ENCODE measurements around the gene UBALD1.
A peak's percentile ranks its signal among the peaks of the same experiment; 100 is the strongest.

The UBALD1 gene

GRCh38 chr16:4613636-4614570, 785 bp downstream of the UBALD1 start:
- peak; percentile 39 for DNase-seq

GRCh38 chr16:4612977-4613635, 1.6 kb downstream of the UBALD1 start:
- DNase-seq: no peak

GRCh38 chr16:4612474-4612931, 2.2 kb downstream of the UBALD1 start:
- no peak for DNase-seq

- no peak for DNase-seq
These were observed 3.2 kb downstream of the UBALD1 start for GRCh38 chr16:4611337-4612021.

- DNase-seq: no peak
These were observed 4.4 kb downstream of the UBALD1 start for GRCh38 chr16:4610011-4611005.

GRCh38 chr16:4609200-4610010, 5.3 kb downstream of the UBALD1 start:
- no peak for DNase-seq

- DNase-seq: no peak
These were observed 6.0 kb downstream of the UBALD1 start for GRCh38 chr16:4608704-4608980.

GRCh38 chr16:4607841-4608703, 6.6 kb downstream of the UBALD1 start:
- no peak for DNase-seq

- DNase-seq: no peak
These were observed 8.3 kb downstream of the UBALD1 start for GRCh38 chr16:4606354-4606753.

- no peak for DNase-seq
These were observed 10.3 kb downstream of the UBALD1 start for GRCh38 chr16:4604401-4604800.

GRCh38 chr16:4603624-4604170, 11.0 kb downstream of the UBALD1 start:
- no peak for DNase-seq

- DNase-seq: no peak
These were observed 12.4 kb downstream of the UBALD1 start for GRCh38 chr16:4602331-4602730.

- no peak for DNase-seq
These were observed 12.9 kb downstream of the UBALD1 start for GRCh38 chr16:4601864-4602186.

- no peak for DNase-seq
These were observed 13.4 kb downstream of the UBALD1 start for GRCh38 chr16:4601036-4601863.

GRCh38 chr16:4599545-4599944, 15.1 kb downstream of the UBALD1 start:
- DNase-seq: no peak

- DNase-seq: no peak
These were observed 15.7 kb downstream of the UBALD1 start for GRCh38 chr16:4599037-4599436.

GRCh38 chr16:4597174-4597573, 17.5 kb downstream of the UBALD1 start:
- no peak for DNase-seq

GRCh38 chr16:4594433-4595410, 20.0 kb downstream of the UBALD1 start:
- DNase-seq: no peak

All from stimulated activated CD4-positive, alpha-beta T cell treated with anti-CD3 and anti-CD28 coated beads, Interleukin-4, amount 100 ng/mL, for 24 hours (primary cell).